GM19193 (cell line): Measurements from ENCODE around the gene HOXD4.

Experiments used
- POLR2A ChIP-seq: IDR thresholded peaks from 4 replicates; pipeline ENCODE4 v1.6.1; 2011; ENCODE audit not compliant: insufficient read depth, insufficient read length; ENCODE audit errors: extremely low read depth

The HOXD4 gene

DNA sequence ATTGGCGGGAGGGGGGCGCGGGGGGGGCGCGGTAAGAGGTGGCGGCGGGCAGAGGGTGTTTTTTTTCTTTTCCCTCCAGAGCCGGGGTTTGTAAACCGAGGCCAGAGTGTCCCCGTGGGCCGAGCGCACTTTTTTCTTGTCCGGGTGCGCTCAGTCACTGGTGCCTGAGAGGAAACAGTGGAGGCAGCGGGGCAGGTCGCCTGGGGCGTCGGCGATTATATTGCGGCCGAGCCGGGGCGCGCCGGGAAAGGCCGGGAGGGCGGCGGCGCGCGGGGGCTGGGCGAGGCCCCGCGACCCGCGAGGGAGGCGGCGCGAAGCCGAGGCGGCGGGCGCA lies 21.6 kb upstream of the HOXD4 start:
- no peak for TF ChIP-seq POLR2A

GRCh38 chr2:176130147-176130956 lies 21.0 kb upstream of the HOXD4 start:
- no peak for TF ChIP-seq POLR2A

- no peak for TF ChIP-seq POLR2A
Measured at GRCh38 chr2:176130957-176131847, 20.1 kb upstream of the HOXD4 start.

DNA sequence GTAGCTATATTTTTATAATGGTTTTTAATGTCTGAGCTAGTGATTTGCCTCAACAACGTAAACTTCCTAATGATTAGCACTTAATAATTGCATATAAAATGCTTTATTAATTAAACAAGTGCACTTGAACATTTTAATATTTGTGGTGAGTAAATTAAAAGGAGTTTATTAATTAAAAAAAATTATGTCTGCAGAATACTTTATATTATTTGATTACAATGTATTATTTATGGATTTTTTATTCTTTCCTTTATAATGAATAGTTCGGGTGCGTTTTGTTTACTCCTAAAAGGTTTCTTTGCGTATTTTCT lies 19.5 kb upstream of the HOXD4 start:
- TF ChIP-seq POLR2A: no peak

DNA sequence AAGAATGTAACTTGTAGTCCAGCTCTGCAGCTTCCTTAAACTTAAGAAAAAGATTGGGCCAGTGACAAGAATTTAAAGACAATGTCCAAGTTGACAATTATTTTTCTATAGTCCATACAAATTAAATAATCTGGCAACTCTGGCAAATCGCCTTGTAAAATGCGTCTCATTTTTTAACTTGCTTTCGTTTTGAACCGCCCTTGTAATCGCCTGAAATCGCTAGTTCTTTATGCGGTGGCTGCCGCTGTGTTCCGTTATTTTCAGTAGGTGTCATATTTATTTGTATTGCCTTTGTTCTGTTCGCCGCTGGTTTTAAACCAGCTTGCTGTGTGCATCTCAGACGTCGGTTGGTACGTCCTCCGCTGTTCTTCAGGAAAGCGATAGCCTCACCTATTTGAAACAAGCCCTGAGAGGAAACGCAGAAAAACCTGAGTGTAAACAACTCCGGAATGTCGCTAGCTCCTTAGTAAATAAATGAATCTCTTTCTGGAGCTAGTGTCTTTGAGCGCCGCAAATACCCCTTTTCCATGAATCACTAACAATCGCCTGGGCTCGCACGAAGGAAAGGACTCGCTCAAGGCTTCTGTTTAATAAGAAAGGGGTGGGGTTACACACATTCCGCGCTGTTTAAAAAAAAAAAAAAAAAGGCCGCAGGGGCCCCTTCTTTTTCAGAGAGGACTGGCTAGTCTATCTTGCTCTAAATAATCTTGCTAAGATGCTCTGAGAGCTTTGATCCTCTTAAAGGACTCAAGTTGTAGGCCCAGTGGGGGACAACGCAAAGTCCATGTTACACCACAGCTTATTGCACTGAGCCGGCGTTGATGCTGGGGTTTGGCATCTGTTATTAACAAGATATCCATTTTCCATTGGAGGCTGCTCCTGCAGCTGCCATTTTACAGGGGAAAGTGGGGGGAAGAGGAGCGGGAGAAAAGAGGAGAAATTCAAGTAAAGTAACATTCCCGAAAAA lies 18.9 kb upstream of the HOXD4 start:
- TF ChIP-seq POLR2A: no peak

DNA sequence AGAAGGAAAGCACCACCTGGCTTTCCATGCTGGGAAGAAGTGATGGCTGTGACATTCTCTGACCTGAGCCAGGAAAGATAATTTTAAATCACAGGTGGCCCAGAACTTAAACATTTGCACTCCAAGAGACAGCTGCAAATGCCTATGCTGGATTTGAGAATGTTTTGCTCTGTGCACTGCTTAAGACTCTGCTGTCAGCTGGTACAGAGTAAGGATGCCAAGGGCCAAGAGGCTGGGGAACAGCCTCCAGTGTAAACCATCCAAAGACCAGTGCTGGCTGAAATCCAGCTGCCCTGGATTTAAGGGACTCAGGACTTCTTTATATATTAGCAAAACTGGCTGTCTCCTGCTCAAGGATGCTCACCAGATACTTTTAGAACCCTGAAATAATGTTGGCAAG lies 18.0 kb upstream of the HOXD4 start:
- TF ChIP-seq POLR2A: no peak

DNA sequence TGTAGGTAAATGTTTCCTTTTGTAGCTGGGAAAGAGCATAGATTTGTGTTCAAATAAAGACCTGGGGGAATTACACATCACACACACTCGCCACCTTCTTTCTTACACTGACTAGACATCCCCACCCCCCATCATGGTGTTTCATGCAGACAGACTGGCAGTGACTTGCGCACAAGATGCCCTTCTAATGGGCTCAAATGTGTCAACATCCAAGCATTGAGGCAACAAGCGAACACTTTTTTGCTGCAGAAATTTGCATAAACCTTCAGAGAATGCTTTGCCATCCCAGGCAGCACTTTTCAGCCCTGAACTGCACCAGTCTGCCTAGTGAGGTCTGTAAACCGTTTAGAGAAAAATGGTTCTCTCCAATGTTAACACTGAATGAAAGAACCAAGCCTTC lies 17.3 kb upstream of the HOXD4 start:
- no peak for TF ChIP-seq POLR2A

- no peak for TF ChIP-seq POLR2A
Measured at GRCh38 chr2:176135035-176135440, 16.3 kb upstream of the HOXD4 start.

- no peak for TF ChIP-seq POLR2A
Measured at GRCh38 chr2:176136374-176137251, 14.7 kb upstream of the HOXD4 start.

DNA sequence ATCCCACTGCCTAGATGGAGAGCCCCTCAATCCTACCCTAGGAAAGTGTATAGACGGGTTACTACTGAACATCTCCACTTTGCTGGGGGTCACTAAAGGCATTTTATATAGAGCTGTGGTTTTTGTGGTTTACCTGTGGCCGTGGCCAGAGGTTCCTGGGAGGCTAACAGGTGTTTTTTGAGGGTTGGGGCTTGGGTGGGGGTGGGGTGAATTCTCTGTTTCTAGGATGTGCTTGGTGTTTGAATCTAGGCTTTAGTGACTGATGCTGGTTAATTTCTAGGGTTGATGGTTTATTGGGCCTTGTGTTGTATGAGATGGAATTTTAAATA lies 14.1 kb upstream of the HOXD4 start:
- no peak for TF ChIP-seq POLR2A

DNA sequence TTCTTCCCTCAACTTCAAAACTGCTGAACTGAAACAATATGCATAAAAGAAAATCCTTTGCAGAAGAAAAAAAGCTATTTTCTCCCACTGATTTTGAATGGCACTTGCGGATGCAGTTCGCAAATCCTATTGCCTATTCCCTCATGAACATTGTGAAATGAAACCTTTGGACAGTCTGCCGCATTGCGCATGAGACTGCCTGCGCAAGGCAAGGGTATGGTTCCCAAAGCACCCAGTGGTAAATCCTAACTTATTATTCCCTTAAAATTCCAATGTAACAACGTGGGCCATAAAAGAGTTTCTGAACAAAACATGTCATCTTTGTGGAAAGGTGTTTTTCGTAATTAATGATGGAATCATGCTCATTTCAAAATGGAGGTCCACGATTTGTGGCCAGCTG lies 13.4 kb upstream of the HOXD4 start:
- no peak for TF ChIP-seq POLR2A

DNA sequence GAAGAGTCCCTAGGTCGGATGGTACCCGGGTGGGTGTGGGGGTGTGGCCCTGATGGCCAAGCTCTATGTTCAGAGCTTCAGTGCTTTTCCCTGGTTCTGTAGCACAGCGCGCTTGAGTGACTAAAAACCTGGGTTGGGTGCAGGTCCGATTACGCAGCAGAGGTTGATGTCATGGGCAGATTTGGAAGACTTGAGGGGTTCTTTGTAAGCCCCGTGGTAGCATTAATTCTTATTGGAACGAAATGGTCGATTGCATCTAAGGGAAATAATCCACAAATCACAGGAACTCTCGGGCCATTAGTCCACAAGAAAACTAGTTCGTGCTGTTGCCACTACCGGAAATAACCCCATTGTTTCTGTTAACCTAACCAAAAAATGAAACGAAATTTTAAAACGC lies 12.8 kb upstream of the HOXD4 start:
- no peak for TF ChIP-seq POLR2A

GRCh38 chr2:176138923-176139660 lies 12.3 kb upstream of the HOXD4 start:
- no peak for TF ChIP-seq POLR2A
